DND-41 (cell line): ENCODE data around the gene CLSTN3.

Experiments
- ATAC-seq: fragments of 200-7000 bp; cut with Tn5 transposase; 3 replicates; pipeline ENCODE4 v1.9.1; 2021; ENCODE audit warnings: low read depth; ENCODE audit not compliant: insufficient read depth
- DNase-seq: peaks from one replicate; pipeline ENCODE4 v3.0.0-alpha.2; 2020
- H2AFZ ChIP-seq: 2 replicates; pipeline ENCODE4 v1.6.0; 2012; ENCODE audit warnings: low read depth, low read length
- H3K27ac ChIP-seq: 2 replicates; pipeline ENCODE4 v1.5.1; 2012; ENCODE audit warnings: low read length, inconsistent platforms
- H3K27me3 ChIP-seq: fragments of 200-600 bp; sonication (generic); 2 replicates; pipeline ENCODE4 v1.6.0; 2012; ENCODE audit warnings: low read length, mild to moderate bottlenecking, inconsistent platforms; ENCODE audit not compliant: insufficient read depth, poor library complexity
- H3K36me3 ChIP-seq: 2 replicates; pipeline ENCODE4 v1.5.1; 2012; ENCODE audit warnings: low read length, inconsistent platforms; ENCODE audit not compliant: insufficient read depth
- H3K4me1 ChIP-seq: 2 replicates; pipeline ENCODE4 v1.5.1; 2012; ENCODE audit warnings: mild to moderate bottlenecking, low read length; ENCODE audit not compliant: insufficient read depth
- H3K4me2 ChIP-seq: 2 replicates; pipeline ENCODE4 v1.6.0; 2012; ENCODE audit warnings: mild to moderate bottlenecking, moderate library complexity, low read length, inconsistent platforms; ENCODE audit not compliant: insufficient read depth
- H3K4me3 ChIP-seq, 2 experiments: fragments of 200-600 bp in 1 of 2; shearing (Covaris generic) in 1 of 2; 2 replicates each; pipeline ENCODE4 v1.5.1; 2012 to 2016; ENCODE audit warnings: inconsistent platforms in 2 of 2, low read length in 2 of 2, mild to moderate bottlenecking in 2 of 2, low read depth in 1 of 2, moderate library complexity in 1 of 2
- H3K79me2 ChIP-seq: 2 replicates; pipeline ENCODE4 v1.6.0; 2012; ENCODE audit warnings: low read length, inconsistent platforms; ENCODE audit not compliant: insufficient read depth
- H3K9ac ChIP-seq: 2 replicates; pipeline ENCODE4 v1.6.0; 2012; ENCODE audit warnings: low read depth, mild to moderate bottlenecking, inconsistent platforms, low read length, moderate library complexity
- H3K9me3 ChIP-seq: 2 replicates; pipeline ENCODE4 v1.5.1; 2012; ENCODE audit warnings: low read length, moderate library complexity, mild to moderate bottlenecking, inconsistent platforms; ENCODE audit not compliant: insufficient read depth, severe bottlenecking
- H4K20me1 ChIP-seq: 2 replicates; pipeline ENCODE4 v1.6.0; 2012; ENCODE audit warnings: low read length; ENCODE audit not compliant: insufficient read depth
- CTCF ChIP-seq: IDR thresholded peaks from 2 replicates; pipeline ENCODE4 v1.5.1; 2012; ENCODE audit warnings: borderline replicate concordance, low read length, moderate library complexity, mild to moderate bottlenecking; ENCODE audit not compliant: poor library complexity, severe bottlenecking; ENCODE audit errors: extremely low read depth
- EZH2 ChIP-seq: IDR thresholded peaks from 3 replicates; pipeline ENCODE4 v1.6.1; 2012; ENCODE audit warnings: borderline replicate concordance, low read depth, mild to moderate bottlenecking, moderate library complexity, low read length, inconsistent platforms; ENCODE audit not compliant: severe bottlenecking

Gene CLSTN3

GRCh38 chr12:7107636-7108002 is 22.6 kb upstream of the CLSTN3 start:
- peaks cover 6% of the 10 kb centered on the region for H3K9me3 ChIP-seq
- TF ChIP-seq EZH2 (no peak), CTCF (no peak)
- peak overlapping the region; percentile 79 for H3K9ac ChIP-seq
- H4K20me1 ChIP-seq, result no peaks in the 10 kb centered on the region
- H2AFZ ChIP-seq, result peak overlapping the region; percentile 86; the same call in 1 of the 2 replicates
- no peak for DNase-seq
- no peaks in the 10 kb centered on the region for H3K27me3 ChIP-seq
- H3K4me3 ChIP-seq, result peak overlapping the region in 1 of 2 experiments; percentile 74; a peak in 2 of 4 replicates
- peaks cover 18% of the 10 kb centered on the region for H3K4me1 ChIP-seq
- H3K79me2 ChIP-seq, result peaks cover 3% of the 10 kb centered on the region
- peaks cover 3% of the 10 kb centered on the region; the same call in 1 of the 2 replicates for H3K36me3 ChIP-seq
- ATAC-seq, result no peak
- H3K4me2 ChIP-seq, result peak overlapping the region; percentile 81
- peak overlapping the region; percentile 92 for H3K27ac ChIP-seq

DNA sequence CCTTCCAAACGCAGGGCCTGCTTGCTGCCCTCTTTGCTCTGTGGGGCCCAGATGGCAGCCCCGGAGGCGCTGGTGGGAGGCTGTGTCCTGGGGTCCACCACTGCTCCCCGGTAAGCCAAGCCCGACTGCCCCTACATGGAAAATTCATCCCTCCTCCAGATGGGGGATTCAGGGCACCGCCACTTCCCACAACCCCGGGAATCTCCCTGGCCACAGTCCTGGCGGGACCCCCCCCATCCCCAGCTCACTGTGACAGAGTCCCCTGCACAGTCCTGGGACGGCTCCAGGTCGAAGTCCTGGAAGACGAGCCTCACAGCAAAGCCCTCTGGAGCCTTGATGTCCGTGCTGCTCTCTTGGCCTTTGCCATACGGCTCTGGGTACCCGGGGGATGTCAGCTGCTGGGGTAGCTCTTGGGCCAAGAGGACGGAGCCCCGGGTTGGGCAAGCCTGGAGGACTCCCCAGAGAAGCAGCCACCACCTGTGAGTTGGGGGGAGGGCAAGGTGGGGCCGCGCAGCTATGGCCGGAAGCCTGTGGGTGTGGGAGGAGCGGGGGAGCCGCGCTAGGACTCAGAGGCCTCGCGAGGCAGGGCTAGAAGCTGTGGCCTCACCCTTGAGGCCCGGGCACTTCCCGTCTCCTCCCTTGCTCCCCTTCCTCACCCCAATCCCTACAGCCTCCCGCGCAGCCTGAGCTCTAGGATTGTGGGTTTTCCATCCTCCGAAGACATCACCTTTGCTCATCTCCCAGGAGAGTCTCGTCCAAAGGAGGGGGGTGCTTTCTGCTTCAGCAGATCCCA is 22.0 kb upstream of the CLSTN3 start:
- Histone ChIP-seq H3K36me3 (peaks cover 3% of the 10 kb centered on the region; the same call in 1 of the 2 replicates), H3K27me3 (no peaks in the 10 kb centered on the region), H3K9me3 (peaks cover 6% of the 10 kb centered on the region), H3K27ac (peak overlapping the region; percentile 92), H3K9ac (peak overlapping the region; percentile 79), H4K20me1 (no peaks in the 10 kb centered on the region), H3K4me2 (peak overlapping the region; percentile 81), H2AFZ (peak overlapping the region; percentile 86), H3K4me3 (peak overlapping the region; percentile 33 to 74; a peak in 3 of 4 replicates), H3K4me1 (peaks cover 24% of the 10 kb centered on the region), H3K79me2 (peaks cover 3% of the 10 kb centered on the region)
- TF ChIP-seq CTCF (no peak), EZH2 (no peak)
- DNase-seq (peak; percentile 86), ATAC-seq (peak; percentile 94)

DNA sequence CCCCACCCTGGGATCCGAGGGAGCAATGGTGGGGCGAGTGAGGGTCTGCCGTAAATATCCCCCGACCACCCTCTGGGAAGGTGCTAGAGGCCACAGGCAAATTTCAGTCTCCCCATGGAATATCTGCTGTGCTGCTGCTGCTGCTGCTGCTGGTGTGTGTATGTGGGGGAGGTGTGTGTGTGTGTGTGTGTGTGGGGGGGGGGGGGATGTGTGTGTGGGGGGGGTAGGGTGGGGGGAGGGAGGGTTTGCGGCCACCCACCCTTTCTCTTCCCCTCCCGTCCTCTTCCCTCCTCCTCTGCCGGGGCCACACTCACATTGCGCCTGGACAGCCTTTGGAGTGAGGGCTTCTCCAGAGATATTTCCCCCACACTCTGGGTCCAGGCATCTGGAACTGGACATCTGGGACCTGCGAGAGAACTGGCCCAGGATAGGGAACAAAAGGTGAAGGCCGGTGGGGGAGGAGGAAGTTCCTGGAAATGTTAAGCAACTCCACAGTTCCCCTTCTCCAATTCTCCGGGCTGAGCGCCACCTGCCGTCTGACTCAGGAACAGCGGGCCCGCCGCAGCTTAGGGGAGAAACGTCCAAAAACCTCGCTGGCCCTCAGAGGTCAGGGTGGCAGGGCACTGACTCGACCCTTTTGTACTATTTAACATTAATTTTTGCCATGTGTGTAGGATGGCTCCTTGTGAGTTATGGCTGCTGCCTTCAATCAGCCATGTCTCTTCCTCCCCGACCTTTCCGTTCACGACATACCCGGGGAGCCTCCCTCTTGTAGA is 21.2 kb upstream of the CLSTN3 start, which contains the start of gene C1RL:
TSS of gene C1RL (minus strand) at position 419 of the 776 bp plus-strand sequence. CDS start at position 385, 34 bp downstream.
- ATAC-seq (peak; percentile 57), DNase-seq (peak; percentile 83)
- Histone ChIP-seq H3K9ac (peak within 1 kb of the TSS; percentile 79), H3K79me2 (peaks cover 3% of the 10 kb centered on the region), H3K4me3 (peak within 1 kb of the TSS; percentile 33 to 74; a peak in 3 of 4 replicates), H3K27me3 (no peaks in the 10 kb centered on the region), H3K4me2 (peak within 1 kb of the TSS; percentile 81), H4K20me1 (no peaks in the 10 kb centered on the region), H3K36me3 (peaks cover 3% of the 10 kb centered on the region; the same call in 1 of the 2 replicates), H3K9me3 (peaks cover 6% of the 10 kb centered on the region), H3K4me1 (peaks cover 24% of the 10 kb centered on the region), H3K27ac (peak within 1 kb of the TSS; percentile 92), H2AFZ (peak within 1 kb of the TSS; percentile 88)
- TF ChIP-seq CTCF, result peak; percentile 99
- TF ChIP-seq EZH2, result no peak
